Measurements from ENCODE around the gene GAREM2.

- TF ChIP-seq CTCF (optimal IDR thresholded peaks at IDR 0.05 in 1 of 3, IDR thresholded peaks at IDR 0.05 in 1 of 3, conservative IDR thresholded peaks at IDR 0.05 in 1 of 3; ENCODE audit: extremely low read depth in 1 of 3, insufficient read depth in 2 of 3, low read length in 3 of 3), result no peak
- TF ChIP-seq EZH2 (IDR thresholded peaks at IDR 0.05; ENCODE audit: low read length), result no peak
These were observed 3.7 kb upstream of the GAREM2 start for GRCh38 chr2:26169226-26169625.
